ENCODE measurements around the gene RETNLB. TPM values are rescaled to one million over a fixed set of nuclear protein-coding genes. Genes with fewer than 3 reads are reported as not detected.

RETNLB gene
- polyA plus RNA-seq, 3 donors: not detected

GRCh38 chr3:108718454-108718853 lies 38.8 kb downstream of the RETNLB start:
- intact Hi-C loops (cut with micrococcal nuclease): no loop called here
- Mint-ChIP-seq H3K4me1 (no peaks in the 10 kb centered on the region), H3K27me3 (ENCODE audit: low read depth in 3 of 3) (peaks cover 0 to 6% (median 0%) of the 10 kb centered on the region in 3 donors), H3K36me3 (no peaks in the 10 kb centered on the region), H3K27ac (no peak overlapping the region), H3K9me3 (peaks cover 0 to 12% (median 6%) of the 10 kb centered on the region in 7 donors), H3K4me3 (no peak overlapping the region)
- Histone ChIP-seq H3K4me1 (ENCODE audit: control insufficient read depth in 1 of 2, insufficient read depth in 2 of 2, low read length in 2 of 2) (no peaks in the 10 kb centered on the region), H3K36me3 (replicated peaks in 1 of 2; ENCODE audit: control insufficient read depth in 1 of 2, insufficient read depth in 2 of 2, low read length in 2 of 2) (no peaks in the 10 kb centered on the region), H3K27me3 (ENCODE audit: control insufficient read depth in 2 of 2, insufficient read depth in 2 of 2, low read length in 2 of 2) (no peaks in the 10 kb centered on the region), H4K20me1 (ENCODE audit: insufficient read depth, low read length) (no peaks in the 10 kb centered on the region), H3K79me2 (ENCODE audit: insufficient read depth, low read length) (no peaks in the 10 kb centered on the region), H3K4me3 (replicated peaks in 1 of 3; ENCODE audit: low read depth in 2 of 3, low read length in 3 of 3) (no peak overlapping the region), H3K9ac (ENCODE audit: insufficient read depth, low read length, poor library complexity, severe bottlenecking) (no peak overlapping the region), H3K9me3 (replicated peaks in 1 of 2; ENCODE audit: control insufficient read depth in 1 of 2, insufficient read depth in 1 of 2, low read length in 2 of 2) (no peaks in the 10 kb centered on the region), H3K27ac (ENCODE audit: low read depth in 1 of 2, low read length in 2 of 2) (no peak overlapping the region), H3K4me2 (replicated peaks; ENCODE audit: extremely low read depth, low read length, poor library complexity, severe bottlenecking) (no peak overlapping the region), H2AFZ (ENCODE audit: insufficient read depth, low read depth, low read length, poor library complexity, severe bottlenecking) (no peak overlapping the region)
- TF ChIP-seq CTCF (IDR thresholded peaks at IDR 0.05): no peak
- WGBS (ENCODE audit: insufficient coverage): no CpG with 5 or more reads among the region's 2 CpGs
- DNase-seq: no peak

- no peak overlapping the region for H3K9ac ChIP-seq (ENCODE audit: insufficient read depth, low read length, poor library complexity, severe bottlenecking)
- Mint-ChIP-seq H3K4me3 (no peak overlapping the region), H3K9me3 (peaks cover 0 to 3% (median 0%) of the 10 kb centered on the region in 7 donors), H3K27me3 (ENCODE audit: low read depth in 3 of 3) (peaks cover 0 to 8% (median 0%) of the 10 kb centered on the region in 3 donors), H3K4me1 (no peaks in the 10 kb centered on the region), H3K36me3 (no peaks in the 10 kb centered on the region), H3K27ac (no peak overlapping the region)
- no peak overlapping the region for H3K27ac ChIP-seq (ENCODE audit: low read depth in 1 of 2, low read length in 2 of 2)
- H3K9me3 ChIP-seq (replicated peaks in 1 of 2; ENCODE audit: control insufficient read depth in 1 of 2, insufficient read depth in 1 of 2, low read length in 2 of 2): no peaks in the 10 kb centered on the region
- no peak overlapping the region for H2AFZ ChIP-seq (ENCODE audit: insufficient read depth, low read depth, low read length, poor library complexity, severe bottlenecking)
- no peaks in the 10 kb centered on the region for H3K36me3 ChIP-seq (replicated peaks in 1 of 2; ENCODE audit: control insufficient read depth in 1 of 2, insufficient read depth in 2 of 2, low read length in 2 of 2)
- intact Hi-C loops (cut with micrococcal nuclease): no loop called here
- no peak overlapping the region for H3K4me2 ChIP-seq (replicated peaks; ENCODE audit: extremely low read depth, low read length, poor library complexity, severe bottlenecking)
- TF ChIP-seq CTCF (IDR thresholded peaks at IDR 0.05): no peak
- H3K4me3 ChIP-seq (replicated peaks in 1 of 3; ENCODE audit: low read depth in 2 of 3, low read length in 3 of 3): no peak overlapping the region
- H4K20me1 ChIP-seq (ENCODE audit: insufficient read depth, low read length): no peaks in the 10 kb centered on the region
- WGBS (ENCODE audit: insufficient coverage): 20% methylated on average over 3 of the region's 3 CpGs
- H3K27me3 ChIP-seq (ENCODE audit: control insufficient read depth in 2 of 2, insufficient read depth in 2 of 2, low read length in 2 of 2): no peaks in the 10 kb centered on the region
- no peak for DNase-seq
- H3K79me2 ChIP-seq (ENCODE audit: insufficient read depth, low read length): no peaks in the 10 kb centered on the region
- H3K4me1 ChIP-seq (ENCODE audit: control insufficient read depth in 1 of 2, insufficient read depth in 2 of 2, low read length in 2 of 2): no peaks in the 10 kb centered on the region
These were observed 43.4 kb downstream of the RETNLB start for GRCh38 chr3:108713816-108714215.

Data from CD14-positive monocyte (primary cell).